H1 (cell line): ENCODE data around the gene LRRC3B. TPM values are rescaled to one million over a fixed set of nuclear protein-coding genes. Genes with fewer than 3 reads are reported as not detected.

Experiments
- CTCF ChIA-PET: fragments of 300-600 bp; sonication (Branson Sonifier 250); formaldehyde crosslinking; loops from one replicate; lab custom pipeline; 2021; ENCODE audit not compliant: partially characterized antibody; lab: Charles Lee
- POLR2A ChIA-PET: fragments of 300-600 bp; sonication (Branson Sonifier 250); formaldehyde crosslinking; loops from one replicate; lab custom pipeline; 2021; ENCODE audit warnings: inconsistent platforms; ENCODE audit not compliant: partially characterized antibody; lab: Charles Lee
- DNase-seq, 2 experiments: peaks; one replicate each; pipeline versions ENCODE4 v3.0.0 to v3.0.0-alpha.2; 2010 to 2022; ENCODE audit warnings: low spot score in 2 of 2, low read depth in 1 of 2, mixed read lengths in 1 of 2
- FAIRE-seq: peaks from 2 replicates; lab custom pipeline; 2011; peaks lifted over from hg19 to GRCh38; lab: Jason Lieb, UNC
- H2AFZ ChIP-seq: 2 replicates; pipeline ENCODE4 v1.8.1; 2012; ENCODE audit warnings: low read length, inconsistent platforms
- H2AK5ac ChIP-seq: 2 replicates; pipeline ENCODE4 v1.6.1; 2013; ENCODE audit warnings: low read depth, low read length
- H2BK120ac ChIP-seq: replicated peaks from 2 replicates; pipeline ENCODE3; 2013; ENCODE audit warnings: low read depth, low read length, inconsistent platforms
- H2BK12ac ChIP-seq: 2 replicates; pipeline ENCODE4 v1.6.1; 2013; ENCODE audit warnings: low read depth, low read length
- H2BK15ac ChIP-seq: 2 replicates; pipeline ENCODE4 v1.6.1; 2013; ENCODE audit warnings: low read length
- H2BK20ac ChIP-seq: 2 replicates; pipeline ENCODE4 v1.6.1; 2013; ENCODE audit warnings: low read length
- H2BK5ac ChIP-seq: 2 replicates; pipeline ENCODE4 v1.6.1; 2013; ENCODE audit warnings: low read depth, low read length
- H3K14ac ChIP-seq: 2 replicates; pipeline ENCODE4 v1.6.1; 2013; ENCODE audit warnings: inconsistent platforms; ENCODE audit not compliant: insufficient read length
- H3K18ac ChIP-seq: 2 replicates; pipeline ENCODE4 v1.6.1; 2013; ENCODE audit warnings: low read length; ENCODE audit errors: extremely low read depth
- H3K23ac ChIP-seq: 2 replicates; pipeline ENCODE4 v1.6.1; 2013; ENCODE audit warnings: inconsistent platforms; ENCODE audit not compliant: insufficient read length
- H3K23me2 ChIP-seq: 2 replicates; pipeline ENCODE4 v1.6.1; 2013; ENCODE audit warnings: low read depth, low read length
- H3K27ac ChIP-seq: 2 replicates; pipeline ENCODE4 v1.6.1; 2011; ENCODE audit warnings: low read depth, low read length, inconsistent platforms
- H3K27me3 ChIP-seq, 4 experiments: replicated peaks in 1 of 4; 1 replicate in 1 of 4; 2 replicates in 3 of 4; pipeline versions ENCODE4 v1.6.1 to v1.8.1; 2011 to 2013; ENCODE audit warnings: low read length in 3 of 4, mild to moderate bottlenecking in 3 of 4, inconsistent platforms in 2 of 4, mixed read lengths in 2 of 4, moderate library complexity in 1 of 4; ENCODE audit not compliant: control insufficient read depth in 3 of 4, insufficient read depth in 3 of 4; ENCODE audit errors: extremely low read depth in 1 of 4
- H3K36me3 ChIP-seq, 4 experiments: 2 replicates each; pipeline versions ENCODE4 v1.6.1 to v1.8.1; 2011 to 2013; ENCODE audit warnings: mild to moderate bottlenecking in 4 of 4, low read length in 3 of 4, moderate library complexity in 2 of 4, control low read depth in 1 of 4, inconsistent platforms in 1 of 4; ENCODE audit not compliant: insufficient read depth in 4 of 4, control insufficient read depth in 2 of 4
- H3K4ac ChIP-seq: replicated peaks from 2 replicates; pipeline ENCODE3; 2013; ENCODE audit warnings: low read length, low read depth, mixed read lengths, inconsistent platforms; ENCODE audit not compliant: insufficient read length
- H3K4me1 ChIP-seq, 4 experiments: replicated peaks in 1 of 4; 1 replicate in 1 of 4; 2 replicates in 3 of 4; pipeline versions ENCODE4 v1.6.1 to v1.8.1; 2011 to 2013; ENCODE audit warnings: low read length in 3 of 4, inconsistent platforms in 2 of 4, mixed read lengths in 1 of 4; ENCODE audit not compliant: insufficient read depth in 4 of 4, control insufficient read depth in 3 of 4
- H3K4me2 ChIP-seq, 2 experiments: 2 replicates each; pipeline versions ENCODE4 v1.6.1 to v1.8.1; 2011 to 2013; ENCODE audit warnings: low read depth in 2 of 2, low read length in 2 of 2, control low read depth in 1 of 2, inconsistent platforms in 1 of 2, mild to moderate bottlenecking in 1 of 2; ENCODE audit not compliant: insufficient read depth in 1 of 2
- H3K4me3 ChIP-seq, 4 experiments: fragments of 200-600, 300-600 bp in 1 of 4; sonication (generic), shearing (Covaris generic), sonication (Bioruptor Twin) in 1 of 4; 2 replicates each; pipeline versions ENCODE4 v1.5.1 to v1.8.1; 2011 to 2016; ENCODE audit warnings: low read length in 4 of 4, low read depth in 3 of 4, control low read depth in 2 of 4, inconsistent platforms in 2 of 4, mild to moderate bottlenecking in 2 of 4, mixed read lengths in 1 of 4, moderate library complexity in 1 of 4; ENCODE audit not compliant: insufficient read depth in 2 of 4; ENCODE audit errors: extremely low read depth in 1 of 4
- H3K56ac ChIP-seq: replicated peaks from 2 replicates; pipeline ENCODE3; 2013; ENCODE audit warnings: low read depth, mild to moderate bottlenecking, mixed read lengths, low read length, inconsistent platforms; ENCODE audit not compliant: insufficient read length
- H3K79me1 ChIP-seq: 2 replicates; pipeline ENCODE4 v1.6.1; 2013; ENCODE audit warnings: low read depth, low read length, control low read depth
- H3K79me2 ChIP-seq, 2 experiments: 2 replicates each; pipeline versions ENCODE4 v1.6.1 to v1.8.1; 2012 to 2013; ENCODE audit warnings: low read length in 2 of 2, mild to moderate bottlenecking in 2 of 2, inconsistent platforms in 1 of 2; ENCODE audit not compliant: insufficient read depth in 2 of 2, control insufficient read depth in 1 of 2
- H3K9ac ChIP-seq, 4 experiments: replicated peaks in 1 of 4; 1 replicate in 1 of 4; 2 replicates in 3 of 4; pipeline versions ENCODE4 v1.6.1 to v1.8.1; 2011 to 2013; ENCODE audit warnings: low read depth in 3 of 4, low read length in 3 of 4, control low read depth in 2 of 4, mild to moderate bottlenecking in 2 of 4, moderate library complexity in 2 of 4, inconsistent platforms in 1 of 4; ENCODE audit errors: extremely low read depth in 1 of 4
- H3K9me3 ChIP-seq, 2 experiments: 2 replicates each; pipeline versions ENCODE4 v1.6.1 to v1.8.1; 2012 to 2013; ENCODE audit warnings: mild to moderate bottlenecking in 2 of 2, moderate library complexity in 2 of 2, control low read depth in 1 of 2, inconsistent platforms in 1 of 2, low read depth in 1 of 2, low read length in 1 of 2, mixed read lengths in 1 of 2; ENCODE audit not compliant: insufficient read depth in 2 of 2
- H4K20me1 ChIP-seq, 2 experiments: replicated peaks in 1 of 2; 2 replicates each; pipeline versions ENCODE3 to v1.8.1; 2011 to 2013; ENCODE audit warnings: inconsistent platforms in 2 of 2, low read length in 2 of 2, mild to moderate bottlenecking in 1 of 2; ENCODE audit not compliant: insufficient read depth in 2 of 2, control insufficient read depth in 1 of 2
- H4K5ac ChIP-seq: 2 replicates; pipeline ENCODE4 v1.6.1; 2013; ENCODE audit warnings: low read length, low read depth, mixed read lengths, inconsistent platforms; ENCODE audit not compliant: insufficient read length
- H4K8ac ChIP-seq: 2 replicates; pipeline ENCODE4 v1.8.0; 2013; ENCODE audit warnings: mild to moderate bottlenecking, moderate library complexity, low read length, inconsistent platforms; ENCODE audit not compliant: insufficient read depth; ENCODE audit errors: extremely low read depth
- H4K91ac ChIP-seq: replicated peaks from 2 replicates; pipeline ENCODE3; 2013; ENCODE audit warnings: low read length, mixed read lengths, inconsistent platforms; ENCODE audit not compliant: insufficient read length
- ATF2 ChIP-seq: IDR thresholded peaks from 2 replicates; pipeline ENCODE4 v1.6.1; 2012; ENCODE audit warnings: low read length, inconsistent platforms
- KDM5A ChIP-seq: fragments of 200-600 bp; IDR thresholded peaks from 2 replicates; pipeline ENCODE4 v1.7.1; 2012; ENCODE audit warnings: mild to moderate bottlenecking, low read length, inconsistent platforms, mixed read lengths
- WGBS, 2 experiments: shearing (Covaris generic) in 1 of 2; methylation state at CpG; one replicate each; pipeline versions ENCODE4 v1.1.6 to v1.1.7; 2013 to 2015; ENCODE audit warnings: low lambda C conversion rate in 2 of 2, mixed read lengths in 2 of 2, inconsistent platforms in 1 of 2, low coverage in 1 of 2, missing lambda C conversion rate in 1 of 2; ENCODE audit not compliant: insufficient replicate concordance in 2 of 2, insufficient coverage in 1 of 2, insufficient read length in 1 of 2; ENCODE audit errors: extremely low coverage in 1 of 2, missing lambda C conversion rate in 1 of 2; 5-methylcytosine and 5-hydroxymethylcytosine counted together
- polyA plus RNA-seq, 7 experiments: library from polyadenylated mRNA; depleted of rRNA in 3 of 7; stranded (reverse) in 5 of 7; unstranded in 2 of 7; fragments of >200 nt in 5 of 7; fragments of 200-250 nt in 2 of 7; gene quantifications; 1 replicate in 5 of 7; 2 replicates in 1 of 7; 4 replicates in 1 of 7; pipeline versions ENCODE4 v1.2.1 to v1.2.3, GENCODE V29; 2011 to 2013; ENCODE audit warnings: missing spikeins in 2 of 7, mixed read lengths in 2 of 7
- total RNA-seq: library from RNA; stranded (reverse); fragmentation: NEBNext Ultra II Directional; extraction: Animal tissue kit (Norgen Biotek cat#: 25700); gene quantifications from 2 replicates; pipeline ENCODE4 v1.2.1, GENCODE V29; 2021

LRRC3B gene
- total and polyA plus RNA-seq, 2 of the 8 experiments (the other 6 are each of a cell fraction or from before 2014, with no cell fraction given), result 1.6 to 3.1 TPM

GRCh38 chr3:26681632-26682031 lies 59.1 kb downstream of the LRRC3B start:
- Histone ChIP-seq H4K20me1 (no peaks in the 10 kb centered on the region), H2BK20ac (no peak overlapping the region), H3K4me3 (no peak overlapping the region), H3K79me2 (no peaks in the 10 kb centered on the region), H3K36me3 (no peaks in the 10 kb centered on the region), H4K5ac (no peak overlapping the region), H4K91ac (no peak overlapping the region), H2BK5ac (no peak overlapping the region), H3K4ac (no peak overlapping the region), H3K23me2 (no peaks in the 10 kb centered on the region), H3K9ac (no peak overlapping the region), H3K18ac (no peak overlapping the region), H3K27me3 (no peaks in the 10 kb centered on the region), H2AK5ac (no peak overlapping the region), H3K79me1 (no peaks in the 10 kb centered on the region), H3K56ac (no peak overlapping the region), H2BK15ac (no peak overlapping the region), H3K23ac (no peak overlapping the region), H3K4me1 (peaks cover 0 to 3% (median 0%) of the 10 kb centered on the region in 4 experiments; a peak in 1 of 7 replicates), H2BK12ac (no peak overlapping the region), H2AFZ (no peak overlapping the region), H4K8ac (no peak overlapping the region), H3K9me3 (no peaks in the 10 kb centered on the region; a peak in 1 of 4 replicates), H3K14ac (no peak overlapping the region), H2BK120ac (no peak overlapping the region), H3K27ac (no peak overlapping the region), H3K4me2 (no peak overlapping the region)
- FAIRE-seq, result no peak
- DNase-seq, result no peak
- WGBS, 2 experiments, result 94% methylated on average over 2 of the region's 2 CpGs; no CpG with 5 or more reads in 1 of the 2 experiments
- TF ChIP-seq ATF2, result no peak
- no peak for TF ChIP-seq KDM5A
- POLR2A ChIA-PET, result no interaction called here
- CTCF ChIA-PET, result interaction anchor here (1.3 kb wide), 1 partner anchor 32 kb away, joined by 3 read pairs; no protein-coding TSS in a partner anchor
